NCI-H748 (cell line): ENCODE measurements around the gene FN1.
"Not testable (repeated sequence)": the region's sequence is repeated elsewhere in the genome, so short reads cannot be mapped to it uniquely, and the experiment has no call there.

ENCODE experiments used
- DNase-seq: peaks from one replicate; lab custom pipeline; 2025; ENCODE audit not compliant: unreplicated experiment; lab: John Stamatoyannopoulos, UW

The FN1 gene

GRCh38 chr2:215369181-215369760 lies 66.6 kb downstream of the FN1 start:
- no peak for DNase-seq

DNA sequence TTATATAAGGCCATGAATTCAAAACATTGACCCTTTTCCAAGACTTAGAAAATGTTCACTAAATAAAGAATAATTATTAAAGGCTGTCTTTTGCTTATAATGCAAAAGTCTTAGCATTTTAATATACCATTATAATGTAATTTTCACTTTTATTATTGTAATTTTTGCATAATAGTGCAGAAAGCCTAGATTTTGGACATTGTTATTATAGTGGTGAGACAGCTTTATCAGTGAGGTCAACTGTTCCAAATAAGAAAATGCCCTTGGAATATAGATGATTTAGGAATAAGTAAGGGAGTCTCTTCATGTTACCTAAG lies 67.4 kb downstream of the FN1 start:
- no peak for DNase-seq

DNA sequence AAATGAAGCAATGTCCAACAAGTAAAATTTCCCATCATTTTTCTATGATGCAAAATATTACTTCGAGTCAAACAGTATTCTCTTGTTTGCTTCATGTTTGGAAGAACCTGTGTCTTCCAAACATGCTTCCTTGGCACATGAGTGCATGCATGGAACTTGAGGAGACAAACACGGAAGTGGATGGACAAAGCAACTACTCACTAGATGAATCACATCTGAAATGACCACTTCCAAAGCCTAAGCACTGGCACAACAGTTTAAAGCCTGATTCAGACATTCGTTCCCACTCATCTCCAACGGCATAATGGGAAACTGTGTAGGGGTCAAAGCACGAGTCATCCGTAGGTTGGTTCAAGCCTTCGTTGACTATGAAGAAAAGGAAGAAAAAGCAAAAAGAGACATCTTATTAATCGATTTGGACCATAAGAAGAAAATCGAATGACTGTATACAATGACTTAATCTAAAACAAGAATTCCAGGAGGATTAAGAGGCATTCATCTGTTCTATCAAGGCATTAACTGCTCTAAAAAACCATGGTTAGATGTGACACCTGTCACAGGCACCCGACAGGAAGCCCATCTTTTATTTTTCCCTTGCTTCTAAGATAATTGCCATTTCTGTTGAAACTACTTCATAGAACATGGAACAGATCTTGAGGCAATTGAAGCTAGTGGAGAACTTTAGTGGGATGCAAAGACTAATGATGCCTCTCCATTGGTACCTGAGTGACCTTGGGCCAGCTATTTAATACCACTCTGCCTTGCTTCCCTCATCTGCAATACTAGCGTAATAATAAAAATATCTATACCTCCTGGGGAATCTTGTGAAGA lies 68.0 kb downstream of the FN1 start:
- no peak for DNase-seq

- no peak for DNase-seq
Measured at GRCh38 chr2:215366440-215367032, 69.3 kb downstream of the FN1 start.

GRCh38 chr2:215365184-215365658 lies 70.6 kb downstream of the FN1 start:
- DNase-seq, result no peak

DNA sequence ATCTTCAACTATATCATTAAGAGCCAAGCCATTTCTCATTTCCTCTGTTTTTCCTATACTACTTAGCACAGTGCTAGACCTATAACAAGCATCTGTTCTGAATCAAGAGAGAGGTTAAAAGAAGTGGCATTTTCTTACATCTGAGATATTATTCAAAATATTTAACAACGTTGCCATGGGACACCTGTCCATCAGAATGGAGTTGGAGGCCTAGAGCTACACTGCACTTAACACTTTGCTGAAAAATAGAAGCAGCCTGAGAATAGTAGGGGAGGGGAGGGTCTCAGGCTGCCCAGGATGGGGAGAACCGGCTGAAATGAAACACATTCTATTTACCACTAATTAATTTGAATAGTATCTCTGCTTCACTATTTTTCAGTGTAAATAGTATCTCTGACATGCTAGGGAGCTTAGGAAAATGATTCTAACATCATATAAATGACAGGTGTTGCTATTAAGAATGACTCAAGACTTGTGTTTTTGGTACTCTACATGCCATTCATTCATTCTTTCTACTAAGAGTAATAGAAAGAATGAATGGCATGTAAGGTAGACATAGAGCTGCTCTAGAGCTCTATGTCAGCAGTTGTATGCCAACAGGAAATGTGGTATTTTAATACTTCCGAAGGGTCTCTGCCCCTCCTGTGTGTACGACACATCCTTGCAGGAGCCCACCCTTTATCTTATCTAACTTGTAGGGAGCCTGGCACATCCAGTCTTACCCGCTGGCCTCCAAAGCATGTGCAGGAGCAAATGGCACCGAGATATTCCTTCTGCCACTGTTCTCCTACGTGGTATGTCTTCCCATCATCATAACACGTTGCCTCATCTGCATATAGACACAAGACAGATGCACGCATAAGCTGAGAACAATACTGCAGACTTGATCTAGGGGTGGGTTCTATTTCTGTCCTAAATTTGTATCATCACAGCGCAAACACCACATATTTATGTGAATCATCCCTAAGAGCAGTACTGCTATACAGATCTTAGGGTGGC lies 71.4 kb downstream of the FN1 start:
- no peak for DNase-seq

- DNase-seq, result no peak
Measured at GRCh38 chr2:215363461-215364156, 72.3 kb downstream of the FN1 start.

DNA sequence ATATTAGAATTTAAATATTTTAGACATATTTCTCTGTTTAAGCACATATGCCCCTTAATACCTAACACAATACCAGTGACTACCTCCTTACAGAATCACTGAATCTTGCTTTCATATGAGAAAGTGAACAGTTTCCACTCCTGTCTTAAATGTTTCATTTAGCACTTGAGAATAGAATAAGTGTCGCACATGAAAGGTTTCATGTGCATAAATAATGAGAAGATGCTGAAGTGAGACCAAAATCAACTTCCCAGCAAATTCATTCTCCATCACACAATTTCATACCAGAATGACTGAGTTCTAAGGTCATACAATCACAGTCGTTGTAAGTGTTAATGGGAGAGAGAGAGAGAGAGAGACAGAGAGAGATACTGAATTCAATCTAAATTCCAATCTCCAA lies 72.8 kb downstream of the FN1 start:
- DNase-seq, result no peak

DNA sequence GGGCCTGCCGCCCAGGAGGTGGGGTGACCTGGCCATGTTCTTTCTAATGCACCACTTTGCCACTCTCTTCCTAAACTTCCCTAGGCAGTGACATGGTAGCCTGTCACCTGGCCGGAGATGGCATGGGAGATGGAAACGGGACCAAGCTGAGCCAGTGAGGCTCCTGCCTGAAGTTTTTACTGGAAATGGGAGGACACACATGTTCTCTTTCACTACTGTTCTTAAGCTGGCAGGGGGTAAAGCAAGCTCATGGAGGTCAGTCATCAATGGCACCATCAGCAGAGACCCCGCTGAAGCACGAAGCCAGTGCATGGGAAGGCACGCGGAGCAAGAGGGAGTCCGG lies 73.3 kb downstream of the FN1 start:
- no peak for DNase-seq

- no peak for DNase-seq
Measured at GRCh38 chr2:215361876-215362561, 73.8 kb downstream of the FN1 start.

DNA sequence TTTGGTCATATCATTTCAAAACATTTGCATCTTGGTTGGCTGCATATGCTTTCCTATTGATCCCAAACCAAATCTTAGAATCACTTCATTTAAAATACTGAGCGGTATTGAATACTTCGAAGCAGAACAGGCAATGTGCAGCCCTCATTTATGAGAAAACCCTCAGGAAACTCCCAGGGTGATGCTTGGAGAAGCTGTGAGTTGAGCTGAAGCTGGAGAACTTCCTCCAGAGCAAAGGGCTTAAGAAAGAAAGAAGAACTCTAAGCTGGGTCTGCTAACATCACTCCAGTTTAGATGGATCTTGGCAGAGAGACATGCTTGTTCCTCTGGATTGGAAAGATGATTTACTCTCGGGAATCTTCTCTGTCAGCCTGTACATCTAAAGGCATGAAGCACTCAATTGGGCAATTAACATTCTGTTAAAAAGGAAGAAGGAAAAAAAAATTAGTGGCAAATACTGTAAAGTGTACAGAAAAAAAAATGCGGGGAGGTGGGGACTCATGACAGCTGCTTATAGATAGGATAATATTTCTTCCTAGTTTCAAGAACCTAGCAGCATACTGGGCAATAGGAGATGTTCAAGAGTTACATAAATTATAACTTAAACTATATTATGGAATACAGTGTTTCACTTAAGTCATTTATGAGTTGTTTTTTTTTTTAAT lies 74.5 kb downstream of the FN1 start:
- no peak for DNase-seq

DNA sequence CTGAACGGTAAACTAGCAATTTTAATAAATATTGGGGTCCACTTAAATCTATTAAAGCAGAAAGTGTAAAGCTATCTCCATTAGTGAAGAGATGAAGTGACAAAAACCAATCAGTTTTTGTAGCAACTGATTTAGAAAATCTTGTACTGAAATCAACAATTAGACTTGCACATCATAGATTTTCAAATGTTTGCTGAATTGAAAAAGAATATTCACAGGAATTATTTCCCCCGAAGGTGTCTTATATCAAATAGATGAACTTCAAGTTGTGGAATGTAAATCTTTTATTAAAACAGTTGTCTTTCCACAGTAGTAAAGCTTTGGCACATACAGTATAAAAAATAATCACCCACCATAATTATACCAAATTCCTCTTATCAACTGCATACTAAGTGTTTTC lies 75.3 kb downstream of the FN1 start:
- no peak for DNase-seq

DNA sequence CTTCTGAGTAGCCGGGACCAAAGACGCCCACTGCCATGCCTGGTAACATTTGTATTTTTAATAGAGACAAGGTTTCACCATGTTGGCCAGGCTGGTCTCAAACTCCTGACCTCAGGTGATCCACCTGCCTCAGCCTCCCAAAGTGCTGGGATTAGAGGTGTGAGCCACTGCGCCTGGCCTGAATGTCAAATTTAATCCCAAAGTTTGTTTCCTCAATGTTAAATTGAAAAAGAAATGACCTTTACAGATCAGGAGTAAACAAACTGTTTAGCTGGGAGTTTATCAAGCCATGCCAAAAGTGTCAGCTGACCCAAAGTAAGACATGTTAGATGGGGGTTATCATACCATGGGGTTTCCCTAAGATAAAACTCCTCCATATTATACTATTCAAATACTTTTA lies 75.8 kb downstream of the FN1 start:
- not testable (repeated sequence) for DNase-seq

DNA sequence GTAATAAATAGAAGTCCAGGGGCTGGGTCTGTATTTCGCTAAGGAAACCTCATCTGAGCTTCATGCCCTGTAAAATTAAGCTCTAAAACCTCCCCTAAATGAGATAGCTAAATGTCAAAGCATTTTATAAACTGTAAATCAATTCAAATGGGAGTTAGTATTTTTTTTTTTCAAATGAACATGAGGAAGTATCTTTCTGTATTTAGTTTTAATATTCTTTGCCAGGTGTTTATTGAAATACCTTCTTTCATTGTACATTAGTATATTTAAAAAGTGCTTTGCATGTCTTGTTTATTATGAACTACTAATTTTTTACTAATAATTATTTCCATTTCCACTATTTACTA lies 76.3 kb downstream of the FN1 start:
- DNase-seq, result no peak

DNA sequence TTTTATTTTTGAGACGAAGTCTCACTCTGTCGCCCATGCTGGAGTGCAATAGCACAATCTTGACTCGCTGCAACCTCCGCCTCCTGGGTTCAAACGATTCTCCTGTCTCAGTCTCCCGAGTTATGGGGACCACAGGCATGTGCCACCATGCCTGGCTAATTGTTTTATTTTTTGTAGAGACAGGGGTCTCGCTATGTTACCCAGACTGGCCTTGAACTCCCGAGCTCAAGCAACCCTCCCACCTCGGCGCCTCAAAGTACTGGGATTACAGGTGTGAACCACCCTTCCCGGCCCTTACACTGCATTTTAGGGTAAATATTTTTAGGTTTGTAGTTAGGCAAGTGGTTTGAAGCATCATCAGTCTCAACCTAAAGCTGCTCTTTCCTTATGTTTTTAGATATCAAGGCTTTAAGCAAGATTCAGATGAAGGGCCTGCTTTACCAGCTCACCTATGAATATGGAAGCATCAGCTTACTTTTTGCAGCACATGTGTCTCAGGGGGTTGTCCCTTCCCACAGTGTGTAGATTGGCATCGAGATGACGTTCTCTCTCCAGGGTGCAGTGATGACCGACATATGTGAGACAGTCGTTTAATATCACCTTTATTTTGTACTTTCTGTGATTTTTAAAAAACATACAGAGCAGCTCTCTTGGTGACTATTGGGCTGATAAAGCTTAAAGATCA lies 76.8 kb downstream of the FN1 start:
- DNase-seq, result no peak

DNA sequence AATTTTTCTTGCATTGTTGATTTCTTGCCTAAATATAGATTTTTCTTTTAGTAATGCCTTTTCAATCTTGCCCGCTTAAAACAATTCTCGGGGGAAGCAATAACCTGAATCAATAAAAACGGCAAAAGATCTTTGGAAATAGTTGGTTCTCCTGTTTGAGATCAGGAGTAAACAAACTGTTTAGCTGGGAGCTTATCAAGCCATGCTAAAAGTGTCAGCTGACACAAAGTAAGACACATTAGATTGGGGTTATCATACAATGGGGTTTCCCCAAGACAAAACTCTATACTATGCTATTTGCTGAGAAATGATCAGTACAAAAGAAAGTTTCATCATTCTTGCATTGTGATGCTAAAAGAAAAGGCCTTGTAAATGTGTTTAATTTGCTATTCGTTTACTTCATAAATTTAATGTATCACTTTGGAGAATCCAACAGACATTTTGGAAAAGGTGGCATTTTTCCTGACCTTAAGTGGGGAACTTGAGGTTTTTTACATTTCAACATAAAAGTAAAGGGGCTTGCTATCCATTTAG lies 77.5 kb downstream of the FN1 start:
- no peak for DNase-seq

- no peak for DNase-seq
Measured at GRCh38 chr2:215357660-215358059, 78.2 kb downstream of the FN1 start.

- DNase-seq, result no peak
Measured at GRCh38 chr2:215356948-215357461, 78.9 kb downstream of the FN1 start.
